Measurements from ENCODE around the gene PELI3.
A peak's percentile ranks its signal among the peaks of the same experiment; 100 is the strongest.

PELI3 gene

GRCh38 chr11:66464916-66465315 lies 1.8 kb upstream of the PELI3 start:
- TF ChIP-seq, protein P1, sequence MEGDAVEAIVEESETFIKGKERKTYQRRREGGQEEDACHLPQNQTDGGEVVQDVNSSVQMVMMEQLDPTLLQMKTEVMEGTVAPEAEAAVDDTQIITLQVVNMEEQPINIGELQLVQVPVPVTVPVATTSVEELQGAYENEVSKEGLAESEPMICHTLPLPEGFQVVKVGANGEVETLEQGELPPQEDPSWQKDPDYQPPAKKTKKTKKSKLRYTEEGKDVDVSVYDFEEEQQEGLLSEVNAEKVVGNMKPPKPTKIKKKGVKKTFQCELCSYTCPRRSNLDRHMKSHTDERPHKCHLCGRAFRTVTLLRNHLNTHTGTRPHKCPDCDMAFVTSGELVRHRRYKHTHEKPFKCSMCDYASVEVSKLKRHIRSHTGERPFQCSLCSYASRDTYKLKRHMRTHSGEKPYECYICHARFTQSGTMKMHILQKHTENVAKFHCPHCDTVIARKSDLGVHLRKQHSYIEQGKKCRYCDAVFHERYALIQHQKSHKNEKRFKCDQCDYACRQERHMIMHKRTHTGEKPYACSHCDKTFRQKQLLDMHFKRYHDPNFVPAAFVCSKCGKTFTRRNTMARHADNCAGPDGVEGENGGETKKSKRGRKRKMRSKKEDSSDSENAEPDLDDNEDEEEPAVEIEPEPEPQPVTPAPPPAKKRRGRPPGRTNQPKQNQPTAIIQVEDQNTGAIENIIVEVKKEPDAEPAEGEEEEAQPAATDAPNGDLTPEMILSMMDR (IDR thresholded peaks at IDR 0.05): no peak
- no peak overlapping the region for H3K4me3 ChIP-seq
- H3K27ac ChIP-seq: peak overlapping the region; percentile 0 to 1
- DNase-seq (ENCODE audit: low spot score): no peak

DNA sequence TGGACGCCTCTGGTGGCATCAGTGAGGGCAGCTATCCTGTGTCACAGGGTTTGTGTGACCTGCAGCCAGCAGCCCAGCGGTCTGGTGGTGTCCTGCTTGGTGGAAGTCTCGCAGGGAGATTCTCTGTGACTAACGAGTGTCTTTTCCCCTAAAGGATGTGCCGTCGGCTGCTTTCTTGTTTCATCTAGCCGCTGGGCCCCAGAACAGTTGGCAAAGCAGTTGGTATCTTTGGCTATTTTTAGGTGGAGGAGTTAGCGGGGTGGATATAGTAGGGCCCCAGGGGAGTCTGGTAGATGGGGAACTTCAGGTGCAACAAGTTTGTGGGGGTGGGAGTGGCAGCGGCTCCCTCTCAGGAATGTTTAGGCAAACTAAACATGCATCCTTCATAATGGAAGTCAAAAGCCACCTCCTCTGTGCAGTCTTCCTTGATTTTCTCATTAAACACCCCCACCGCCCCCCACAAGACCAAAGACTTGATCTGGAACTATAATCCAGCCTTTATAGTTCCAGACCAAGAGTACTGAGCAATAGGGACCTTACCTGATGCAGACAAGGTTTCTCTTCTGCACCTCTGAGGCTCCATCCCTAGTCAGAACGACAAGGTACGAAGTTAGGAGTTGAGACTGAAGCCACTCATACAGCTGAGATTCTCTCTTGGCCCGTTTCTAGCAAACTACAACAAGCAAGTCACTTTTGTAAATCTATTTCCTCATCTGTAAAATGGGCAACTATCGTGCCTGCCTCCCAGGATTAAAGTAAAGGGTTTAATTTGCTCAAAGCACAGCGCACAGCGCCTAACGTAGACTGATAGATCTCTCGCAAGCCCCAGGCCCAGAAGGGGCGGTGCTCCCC lies 1.1 kb upstream of the PELI3 start:
- Histone ChIP-seq H3K27ac (peak overlapping the region; percentile 0 to 87), H3K4me3 (peak overlapping the region; percentile 87)
- DNase-seq (ENCODE audit: low spot score): no peak
- TF ChIP-seq, protein P1 (IDR thresholded peaks at IDR 0.05): no peak

DNA sequence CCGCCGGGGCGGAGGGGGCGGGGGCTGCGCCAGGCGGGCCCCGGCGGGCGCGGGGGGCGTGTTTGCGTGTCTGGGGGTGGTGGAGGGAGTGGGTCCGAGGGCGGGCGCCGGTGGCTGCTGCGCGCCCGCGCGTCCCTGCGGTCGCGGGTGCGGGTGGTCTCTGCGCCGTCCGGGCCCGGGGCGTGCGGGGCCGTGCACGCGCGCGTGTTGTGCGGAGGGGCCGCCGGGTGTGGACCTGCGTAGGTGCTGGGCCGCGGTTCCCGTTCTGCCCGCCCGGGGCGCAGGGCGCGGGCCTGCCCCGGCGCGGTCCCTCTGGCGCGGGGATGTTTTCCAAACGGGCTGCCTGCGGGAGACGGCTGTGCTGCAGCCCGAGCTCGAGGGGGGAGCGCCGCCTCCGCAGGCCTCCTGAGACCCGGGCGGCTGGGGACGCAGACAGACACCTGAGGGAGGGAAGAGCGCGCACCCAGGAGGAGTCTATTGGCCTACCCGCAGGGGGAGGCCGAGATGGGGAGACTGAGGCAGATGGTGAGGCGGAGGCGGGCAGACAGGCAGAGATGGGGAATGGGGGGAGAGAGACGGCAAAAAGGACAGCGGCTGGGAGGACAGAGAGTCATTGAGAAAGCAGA lies 442 bp downstream of the PELI3 start:
- Histone ChIP-seq H3K4me3 (peak overlapping the region; percentile 87), H3K27ac (peak overlapping the region in 1 of 2 donors; percentile 87)
- TF ChIP-seq, protein P1 (IDR thresholded peaks at IDR 0.05): no peak
- no peak for DNase-seq (ENCODE audit: low spot score)

DNA sequence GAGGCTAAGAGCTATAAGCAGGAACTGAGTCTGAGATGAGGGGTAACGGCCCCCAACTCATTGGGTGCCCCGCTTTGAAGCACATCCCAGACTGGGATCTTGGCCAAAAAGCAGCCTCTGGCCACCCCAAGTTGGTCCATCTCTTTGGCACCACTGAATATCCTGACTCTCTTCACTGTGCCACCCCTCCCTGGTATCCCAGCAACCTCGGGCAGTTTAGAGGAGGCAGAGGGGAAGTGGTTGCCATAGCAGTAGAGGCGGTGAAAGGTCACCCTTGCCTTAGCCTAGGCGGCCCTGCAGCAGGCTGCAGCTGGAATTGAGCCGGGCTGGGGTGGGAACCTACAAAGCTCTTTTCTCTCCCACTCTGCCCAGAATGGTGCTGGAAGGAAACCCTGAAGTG lies 1.1 kb downstream of the PELI3 start:
- no peak for DNase-seq (ENCODE audit: low spot score)
- Histone ChIP-seq H3K4me3 (peak overlapping the region; percentile 87), H3K27ac (no peak overlapping the region)
- TF ChIP-seq, protein P1 (IDR thresholded peaks at IDR 0.05): no peak

- no peak overlapping the region for H3K27ac ChIP-seq
- no peak for DNase-seq (ENCODE audit: low spot score)
- no peak overlapping the region for H3K4me3 ChIP-seq
- TF ChIP-seq, protein P1 (IDR thresholded peaks at IDR 0.05): no peak
Observed at GRCh38 chr11:66468691-66469090, 2.0 kb downstream of the PELI3 start.

- Histone ChIP-seq H3K27ac (no peak overlapping the region), H3K4me3 (no peak overlapping the region)
- DNase-seq (ENCODE audit: low spot score): no peak
- TF ChIP-seq, protein P1 (IDR thresholded peaks at IDR 0.05): no peak
Observed at GRCh38 chr11:66469441-66469840, 2.7 kb downstream of the PELI3 start.

DNA sequence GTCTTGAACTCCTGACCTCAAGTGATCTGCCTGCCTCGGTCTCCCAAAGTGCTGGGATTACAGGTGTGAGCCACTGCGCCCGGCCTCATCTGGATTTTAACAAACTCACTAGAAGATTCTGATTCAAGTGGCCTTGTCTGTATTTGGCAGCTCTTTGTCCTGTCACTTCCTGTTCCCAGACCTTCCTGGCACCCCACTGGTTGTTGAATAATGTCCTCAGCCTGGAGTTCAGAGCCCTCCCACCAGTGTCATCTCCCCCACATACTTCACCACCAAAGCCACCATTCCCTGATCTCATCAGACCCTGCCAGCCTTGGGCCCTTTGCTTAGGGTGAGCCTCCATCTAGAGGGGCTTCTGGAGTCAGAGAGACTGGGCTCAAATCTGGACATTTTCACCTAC lies 3.3 kb downstream of the PELI3 start:
- Histone ChIP-seq H3K27ac (no peak overlapping the region), H3K4me3 (no peak overlapping the region)
- TF ChIP-seq, protein P1 (IDR thresholded peaks at IDR 0.05): no peak
- no peak for DNase-seq (ENCODE audit: low spot score)

Data from coronary artery (tissue), 2 donors.